HG02759 (cell line): ENCODE data around the gene LRRC27.
A peak's percentile ranks its signal among the peaks of the same experiment; 100 is the strongest.
"Not testable (repeated sequence)": the region's sequence is repeated elsewhere in the genome, so short reads cannot be mapped to it uniquely, and the experiment has no call there.

Experiments used
- ATAC-seq: cut with Tn5 transposase; IDR thresholded peaks from one replicate; pipeline ENCODE4 v1.9.1; 2021; ENCODE audit warnings: mild to moderate bottlenecking, moderate library complexity; ENCODE audit not compliant: unreplicated experiment

Gene LRRC27

GRCh38 chr10:132336064-132336746, 4.2 kb downstream of the LRRC27 start:
- no peak for ATAC-seq

DNA sequence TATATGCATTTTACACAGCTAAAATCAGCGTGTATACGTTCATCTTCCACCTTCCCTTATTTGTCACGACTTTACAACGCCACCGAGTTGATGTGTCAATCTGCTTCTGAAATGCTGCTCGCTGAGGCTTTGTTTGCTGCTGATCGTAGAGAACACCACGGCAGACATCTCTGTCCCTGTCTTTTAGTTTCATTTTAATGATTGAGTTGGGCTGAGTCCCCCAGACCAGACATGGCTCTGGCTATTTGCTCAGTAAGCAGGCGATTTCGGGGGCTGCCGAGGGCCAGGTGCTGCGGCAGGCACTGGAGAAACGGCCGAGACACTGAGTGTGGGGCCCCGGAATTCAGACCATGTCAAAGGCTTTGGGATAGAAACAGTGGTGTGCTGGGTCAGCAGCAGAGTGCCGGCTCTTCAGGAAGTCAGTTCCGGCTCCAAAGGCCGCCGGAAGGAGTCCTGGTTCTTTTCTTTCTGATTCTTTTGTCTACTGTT, 5.0 kb downstream of the LRRC27 start:
- ATAC-seq = no peak

DNA sequence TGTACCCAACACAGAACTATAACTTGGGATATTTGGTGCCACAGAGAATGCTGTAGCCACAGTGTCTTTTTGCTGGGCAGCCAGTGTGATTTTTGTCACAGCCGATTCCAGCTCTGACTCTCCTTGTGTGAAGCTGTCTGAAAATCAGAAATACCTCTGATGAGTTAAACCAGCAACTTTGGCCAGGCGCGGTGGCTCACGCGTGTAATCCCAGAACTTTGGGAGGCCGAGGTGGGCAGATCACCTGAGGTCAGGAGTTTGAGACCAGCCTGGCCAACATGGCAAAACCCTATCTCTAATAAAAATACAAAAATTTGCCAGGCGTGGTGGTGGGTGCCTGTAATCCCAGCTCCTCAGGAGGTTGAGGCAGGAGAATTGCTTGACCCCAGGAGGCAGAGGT, 5.9 kb downstream of the LRRC27 start:
- not testable (repeated sequence) for ATAC-seq

GRCh38 chr10:132338876-132339275, 6.9 kb downstream of the LRRC27 start:
- ATAC-seq = no peak

DNA sequence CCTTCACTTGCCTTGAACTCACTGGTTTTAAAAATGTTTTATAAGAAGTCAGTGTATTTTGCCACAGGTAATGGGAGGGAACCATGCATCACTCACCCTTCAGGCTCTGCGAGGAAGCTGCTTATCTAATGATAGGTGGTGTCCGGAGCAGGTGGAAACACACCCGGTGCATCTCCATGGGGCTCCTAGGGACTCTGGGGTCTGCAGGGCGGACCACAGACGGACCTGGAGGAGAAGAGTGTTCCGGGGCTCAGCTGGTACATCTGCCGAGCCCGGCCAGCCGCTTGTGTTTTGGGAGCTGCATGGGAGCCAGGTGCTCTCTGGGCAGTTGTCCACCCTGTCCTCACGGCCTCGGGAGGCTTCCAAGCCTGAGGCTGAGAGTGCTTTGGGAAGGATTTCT, 7.3 kb downstream of the LRRC27 start:
- no peak for ATAC-seq

DNA sequence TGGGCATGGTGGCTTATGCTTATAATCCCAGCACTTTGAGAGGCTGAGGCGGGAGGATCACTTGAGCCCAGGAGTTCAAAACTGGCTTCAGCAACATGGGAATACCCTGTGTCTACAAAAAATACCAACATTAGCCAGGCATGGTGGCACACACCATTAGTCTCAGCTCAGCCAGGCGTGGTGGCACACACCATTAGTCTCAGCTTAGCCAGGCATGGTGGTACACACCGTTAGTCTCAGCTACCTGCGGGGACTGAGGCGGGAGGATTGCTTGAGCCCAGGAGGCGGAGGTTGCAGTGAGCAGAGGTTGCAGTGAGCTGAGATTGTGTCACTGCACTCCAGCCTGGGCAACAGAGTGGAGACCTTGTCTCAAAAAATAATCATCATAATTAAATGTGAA, 9.0 kb downstream of the LRRC27 start:
- ATAC-seq = no peak

GRCh38 chr10:132341781-132342180, 9.8 kb downstream of the LRRC27 start:
- ATAC-seq = no peak

GRCh38 chr10:132342553-132342952, 10.6 kb downstream of the LRRC27 start:
- ATAC-seq = no peak

DNA sequence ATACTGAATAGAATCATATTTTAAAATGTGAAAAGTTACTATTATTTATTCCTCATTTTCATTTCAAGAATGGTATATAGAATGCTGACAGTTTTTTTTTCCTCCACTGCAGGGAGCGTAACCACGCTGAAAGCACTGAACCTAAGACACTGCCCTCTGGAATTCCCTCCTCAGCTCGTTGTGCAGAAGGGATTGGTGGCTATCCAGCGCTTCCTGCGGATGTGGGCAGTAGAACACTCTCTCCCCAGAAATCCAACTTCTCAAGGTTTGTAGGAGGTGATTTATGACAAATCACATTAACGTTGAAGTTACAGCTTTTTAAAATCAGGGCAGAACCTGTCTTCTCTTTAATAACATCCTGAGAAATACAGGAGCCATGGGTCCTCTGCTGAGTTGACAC, 12.4 kb downstream of the LRRC27 start:
- no peak for ATAC-seq

GRCh38 chr10:132345345-132345744, 13.4 kb downstream of the LRRC27 start:
- ATAC-seq = no peak

- ATAC-seq = no peak
Observed at GRCh38 chr10:132346806-132347205, 14.8 kb downstream of the LRRC27 start.

DNA sequence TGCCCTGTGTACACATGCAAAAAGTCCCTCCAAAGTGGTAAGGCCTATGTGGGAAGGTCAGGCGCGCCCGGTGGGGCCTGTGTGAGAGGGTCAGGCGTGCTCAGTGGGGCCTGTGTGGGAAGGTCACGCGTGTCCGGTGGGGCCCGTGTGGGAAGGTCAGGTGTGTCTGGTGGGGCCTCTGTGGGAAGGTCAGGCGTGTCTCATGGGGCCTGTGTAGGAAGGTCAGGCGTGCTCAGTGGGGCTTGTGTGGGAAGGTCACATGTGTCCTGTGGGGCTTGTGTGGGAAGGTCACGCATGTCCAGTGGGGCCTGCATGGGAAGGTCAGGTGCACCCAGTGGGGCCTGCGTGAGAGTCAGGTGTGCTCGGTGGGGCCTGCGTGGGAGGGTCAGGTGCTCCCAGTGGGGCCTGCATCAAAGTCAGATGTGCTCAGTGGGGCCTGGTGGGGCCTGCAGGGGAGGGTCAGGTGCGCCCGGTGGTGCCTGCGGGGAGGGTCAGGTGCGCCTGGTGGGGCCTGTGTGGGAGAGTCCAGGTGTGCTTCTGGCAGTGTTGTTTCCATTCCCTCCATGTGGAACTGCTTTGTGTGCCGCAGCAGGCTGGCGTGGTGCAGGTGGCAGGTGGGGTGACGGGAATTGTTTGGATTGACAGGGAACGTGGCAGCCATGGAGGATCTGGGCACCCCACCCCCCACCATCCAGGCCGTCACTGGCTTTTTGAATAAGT, 15.4 kb downstream of the LRRC27 start:
- no peak for ATAC-seq

GRCh38 chr10:132347931-132348267, 15.9 kb downstream of the LRRC27 start:
- ATAC-seq = no peak

GRCh38 chr10:132349766-132350165, 17.8 kb downstream of the LRRC27 start:
- no peak for ATAC-seq

DNA sequence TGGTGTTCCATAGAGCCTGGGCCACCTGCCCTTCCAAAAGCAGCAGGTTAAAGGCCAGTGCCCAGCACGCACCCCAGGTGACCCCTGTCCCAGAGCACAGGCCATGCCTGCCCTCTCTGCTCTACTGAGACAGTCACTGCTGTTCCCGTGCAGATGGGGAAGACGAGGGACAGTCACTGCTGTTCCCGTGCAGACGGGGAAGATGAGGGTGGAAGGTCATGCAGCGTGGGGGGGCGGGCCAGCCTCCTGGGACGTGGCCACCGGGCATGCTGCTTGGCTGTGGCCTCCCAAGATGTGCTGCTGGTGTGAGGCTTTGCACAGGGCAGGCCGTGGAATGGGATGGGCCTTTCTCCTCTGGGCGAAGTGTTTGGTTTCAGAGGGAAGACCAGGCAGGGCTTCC, 18.4 kb downstream of the LRRC27 start:
- ATAC-seq = no peak

DNA sequence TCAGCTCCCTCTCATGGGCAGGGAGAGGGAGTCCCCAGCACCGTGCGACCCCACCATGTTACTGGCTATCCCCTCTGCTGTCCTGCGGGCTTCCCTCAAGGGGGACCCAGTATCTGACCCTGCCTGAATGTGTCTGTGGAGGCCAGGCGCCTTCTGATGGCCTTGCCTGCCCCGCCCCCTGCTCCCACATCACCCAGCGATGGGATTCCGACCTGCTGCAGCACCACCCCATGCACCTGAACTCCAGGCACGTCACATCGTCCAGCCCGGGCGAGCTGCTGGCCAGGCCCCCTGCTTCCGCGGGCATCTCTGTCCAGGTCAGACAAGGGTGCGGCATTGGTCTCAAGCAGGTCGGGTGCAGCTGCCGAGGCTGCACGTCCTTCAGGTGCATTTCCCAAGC, 19.0 kb downstream of the LRRC27 start:
- no peak for ATAC-seq

DNA sequence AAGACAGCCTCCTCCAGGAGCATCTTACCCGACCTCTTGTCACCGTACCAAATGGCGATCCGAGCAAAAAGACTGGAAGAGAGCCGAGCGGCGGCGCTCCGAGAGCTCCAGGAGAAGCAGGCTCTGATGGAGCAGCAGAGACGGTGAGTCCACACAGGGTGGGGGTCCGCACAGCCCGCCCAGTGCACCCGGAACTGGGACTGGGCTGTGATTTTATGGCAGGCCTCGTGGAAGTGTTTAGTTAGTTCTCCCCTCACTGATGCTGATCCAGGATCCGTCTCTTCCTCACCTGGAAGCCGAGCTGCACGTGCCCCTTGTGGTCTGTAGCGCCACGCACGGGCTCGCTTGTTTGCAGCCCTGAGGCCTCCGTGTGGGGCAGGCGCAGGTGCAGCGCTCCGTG, 19.6 kb downstream of the LRRC27 start:
- ATAC-seq = no peak

DNA sequence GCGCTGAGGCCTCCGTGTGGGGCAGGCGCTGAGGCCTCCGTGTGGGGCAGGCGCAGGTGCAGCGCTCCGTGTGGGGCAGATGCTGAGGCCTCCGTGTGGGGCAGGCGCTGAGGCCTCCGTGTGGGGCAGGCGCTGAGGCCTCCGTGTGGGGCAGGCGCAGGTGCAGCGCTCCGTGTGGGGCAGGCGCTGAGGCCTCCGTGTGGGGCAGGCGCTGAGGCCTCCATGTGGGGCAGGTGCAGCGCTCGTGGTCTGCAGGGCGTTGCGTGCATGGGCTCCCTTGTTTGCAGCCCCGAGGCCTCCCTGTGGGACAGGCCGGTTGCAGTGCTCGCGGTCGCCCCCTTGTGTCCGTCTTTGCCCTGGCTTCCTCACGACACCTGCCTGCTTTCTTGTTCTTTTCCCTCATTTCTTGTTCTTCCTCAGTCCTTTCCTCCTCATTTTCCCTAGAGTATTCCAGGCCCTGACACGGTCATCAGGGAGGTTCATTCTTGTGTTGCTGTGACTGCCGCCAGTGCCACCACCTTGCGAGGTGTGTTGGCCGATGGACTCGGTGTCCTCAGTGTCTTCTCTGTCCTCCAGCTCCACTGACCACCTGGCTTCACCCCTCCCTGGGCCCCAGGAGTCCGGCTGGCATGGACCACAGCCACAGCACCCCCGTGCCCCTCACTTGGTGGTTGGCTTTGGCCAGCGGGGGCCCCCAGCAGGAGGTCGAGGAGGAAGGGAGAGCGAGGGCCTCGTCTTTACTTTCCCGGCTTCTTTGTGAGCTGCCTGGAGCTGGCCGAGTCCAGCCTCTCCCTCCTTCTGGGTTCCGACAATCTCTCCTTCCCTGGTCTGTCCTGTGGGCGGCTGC, 20.7 kb downstream of the LRRC27 start:
- peak; percentile 73 for ATAC-seq

GRCh38 chr10:132353456-132354355, 21.7 kb downstream of the LRRC27 start:
- ATAC-seq = no peak

GRCh38 chr10:132354356-132355094, 22.5 kb downstream of the LRRC27 start:
- no peak for ATAC-seq
